Caco-2 (cell line): Measurements from ENCODE around the gene ERP44. TPM values are rescaled to one million over a fixed set of nuclear protein-coding genes. Genes with fewer than 3 reads are reported as not detected.

Source experiments
- BruUV-seq: library from RNA; stranded (reverse); fragments of 400-500 nt; replicated peaks from 2 replicates; lab custom pipeline; 2021; lab: Mats Ljungman, UMichigan
- CTCF ChIA-PET: fragments of 300-600 bp; sonication (Branson Sonifier 250); formaldehyde crosslinking; loops from one replicate; lab custom pipeline; 2022; ENCODE audit warnings: antibody characterized with exemption; lab: Charles Lee
- POLR2A ChIA-PET: fragments of 300-600 bp; sonication (Branson Sonifier 250); formaldehyde crosslinking; loops from one replicate; lab custom pipeline; 2022; ENCODE audit warnings: antibody characterized with exemption; lab: Charles Lee
- DNase-seq, 2 experiments: peaks; one replicate each; pipeline versions ENCODE4 v3.0.0 to v3.0.0-alpha.2; 2020 to 2022
- H3K27me3 ChIP-seq: replicated peaks from 2 replicates; pipeline ENCODE4 v1.6.0; 2011; ENCODE audit warnings: low read length; ENCODE audit not compliant: control insufficient read depth, insufficient read depth
- H3K36me3 ChIP-seq: 2 replicates; pipeline ENCODE4 v1.5.1; 2011; ENCODE audit warnings: low read length; ENCODE audit not compliant: control insufficient read depth, insufficient read depth
- H3K4me1 ChIP-seq: fragments of 250-450 bp; sonication (Bioruptor Pico); 2 replicates; pipeline ENCODE4 v1.5.1; 2020; ENCODE audit warnings: mild to moderate bottlenecking
- H3K4me3 ChIP-seq: 2 replicates; pipeline ENCODE4 v1.5.1; 2011; ENCODE audit warnings: low read depth, mild to moderate bottlenecking, control low read depth, low read length
- H3K9me3 ChIP-seq: fragments of 250-450 bp; sonication (Bioruptor Pico); 2 replicates; pipeline ENCODE4 v1.5.1; 2020; ENCODE audit warnings: mild to moderate bottlenecking, moderate library complexity
- H3K27ac Mint-ChIP-seq: one replicate; pipeline ENCODE4 v1.8.0; 2022; ENCODE audit warnings: mixed read lengths; ENCODE audit not compliant: unreplicated experiment
- H3K27me3 Mint-ChIP-seq: one replicate; pipeline ENCODE4 v1.8.0; 2022; ENCODE audit warnings: mixed read lengths; ENCODE audit not compliant: insufficient read depth, unreplicated experiment
- H3K36me3 Mint-ChIP-seq: one replicate; pipeline ENCODE4 v1.8.0; 2022; ENCODE audit warnings: mild to moderate bottlenecking, mixed read lengths; ENCODE audit not compliant: insufficient read depth, unreplicated experiment
- H3K4me1 Mint-ChIP-seq: one replicate; pipeline ENCODE4 v1.8.0; 2022; ENCODE audit warnings: low read depth, mixed read lengths; ENCODE audit not compliant: unreplicated experiment
- H3K4me3 Mint-ChIP-seq: one replicate; pipeline ENCODE4 v1.8.0; 2022; ENCODE audit warnings: mild to moderate bottlenecking, moderate library complexity, mixed read lengths; ENCODE audit not compliant: unreplicated experiment
- H3K9me3 Mint-ChIP-seq: one replicate; pipeline ENCODE4 v1.8.0; 2022; ENCODE audit warnings: mixed read lengths; ENCODE audit not compliant: unreplicated experiment
- CTCF ChIP-seq, 2 experiments: fragments of 200-600 bp in 1 of 2; IDR thresholded peaks; 1 replicate in 1 of 2; 2 replicates in 1 of 2; pipeline versions ENCODE4 v1.5.1 to v1.8.0; 2011 to 2022; ENCODE audit warnings: antibody characterized with exemption in 1 of 2, control low read depth in 1 of 2, inconsistent platforms in 1 of 2, low read depth in 1 of 2, low read length in 1 of 2, mild to moderate bottlenecking in 1 of 2, moderate library complexity in 1 of 2; ENCODE audit not compliant: insufficient read depth in 1 of 2, severe bottlenecking in 1 of 2, unreplicated experiment in 1 of 2
- intact Hi-C: fragments of 100-400 bp; cut with micrococcal nuclease; formaldehyde crosslinking; loops from one replicate; pipeline ENCODE4 v1.10.0; 2022; ENCODE audit not compliant: unreplicated experiment
- total RNA-seq: library from RNA; stranded (reverse); gene quantifications from 2 replicates; pipeline ENCODE4 v1.2.3, GENCODE V29; 2022

ERP44 gene
- total RNA-seq, 1 experiment from 2014 or later: 25.6 TPM

- BruUV-seq: no TSS peak
- Histone ChIP-seq H3K36me3 (peaks cover 1% of the 10 kb centered on the region; the same call in 1 of the 2 replicates), H3K27me3 (no peaks in the 10 kb centered on the region), H3K4me3 (no peak overlapping the region), H3K9me3 (no peaks in the 10 kb centered on the region), H3K4me1 (no peaks in the 10 kb centered on the region)
- no peak for TF ChIP-seq CTCF (IDR thresholded peaks at IDR 0.05; ENCODE audit: insufficient read depth in 1 of 2, low read depth in 1 of 2, low read length in 1 of 2, severe bottlenecking in 1 of 2, unreplicated experiment in 1 of 2)
- Mint-ChIP-seq H3K4me1 (no peaks in the 10 kb centered on the region), H3K27me3 (no peaks in the 10 kb centered on the region), H3K36me3 (no peaks in the 10 kb centered on the region), H3K4me3 (no peak overlapping the region), H3K27ac (no peak overlapping the region), H3K9me3 (no peaks in the 10 kb centered on the region)
- DNase-seq: no peak
- ChIA-PET POLR2A (no interaction called here), CTCF (no interaction called here)
- intact Hi-C loops: no loop called here
Observed at GRCh38 chr9:100131216-100131615, 32.4 kb upstream of the ERP44 start.

GRCh38 chr9:100129772-100130171 is 31.0 kb upstream of the ERP44 start:
- Mint-ChIP-seq H3K4me3 (no peak overlapping the region), H3K36me3 (no peaks in the 10 kb centered on the region), H3K27ac (no peak overlapping the region), H3K9me3 (no peaks in the 10 kb centered on the region), H3K4me1 (no peaks in the 10 kb centered on the region), H3K27me3 (no peaks in the 10 kb centered on the region)
- Histone ChIP-seq H3K36me3 (peaks cover 1% of the 10 kb centered on the region; the same call in 1 of the 2 replicates), H3K4me1 (no peaks in the 10 kb centered on the region), H3K4me3 (no peak overlapping the region), H3K27me3 (no peaks in the 10 kb centered on the region), H3K9me3 (no peaks in the 10 kb centered on the region)
- ChIA-PET CTCF (no interaction called here), POLR2A (no interaction called here)
- DNase-seq: no peak
- intact Hi-C loops: no loop called here
- no peak for TF ChIP-seq CTCF (IDR thresholded peaks at IDR 0.05; ENCODE audit: insufficient read depth in 1 of 2, low read depth in 1 of 2, low read length in 1 of 2, severe bottlenecking in 1 of 2, unreplicated experiment in 1 of 2)
- BruUV-seq: no TSS peak

GRCh38 chr9:100126423-100126822 is 27.6 kb upstream of the ERP44 start:
- Mint-ChIP-seq H3K27ac (no peak overlapping the region), H3K27me3 (no peaks in the 10 kb centered on the region), H3K36me3 (no peaks in the 10 kb centered on the region), H3K4me3 (no peak overlapping the region), H3K4me1 (no peaks in the 10 kb centered on the region), H3K9me3 (no peaks in the 10 kb centered on the region)
- H3K27me3 ChIP-seq: no peaks in the 10 kb centered on the region
- intact Hi-C loops: no loop called here
- H3K4me3 ChIP-seq: no peak overlapping the region
- no peak for DNase-seq
- BruUV-seq: no TSS peak
- TF ChIP-seq CTCF (IDR thresholded peaks at IDR 0.05; ENCODE audit: insufficient read depth in 1 of 2, low read depth in 1 of 2, low read length in 1 of 2, severe bottlenecking in 1 of 2, unreplicated experiment in 1 of 2): no peak
- H3K9me3 ChIP-seq: no peaks in the 10 kb centered on the region
- H3K36me3 ChIP-seq: no peaks in the 10 kb centered on the region
- H3K4me1 ChIP-seq: no peaks in the 10 kb centered on the region
- CTCF ChIA-PET: no interaction called here
- POLR2A ChIA-PET: no interaction called here
